Cardiac muscle cell (in vitro differentiated cells and primary cell): ENCODE data around the gene NEDD4. TPM values are rescaled to one million over a fixed set of nuclear protein-coding genes. Genes with fewer than 3 reads are reported as not detected.

Experiments
- DNase-seq, 2 donors: peaks; one replicate each; pipeline versions ENCODE4 v3.0.0 to v3.0.0-alpha.2; 2010 to 2017; ENCODE audit warnings: low read depth in 1 of 2, low spot score in 1 of 2
- H3K27ac ChIP-seq: fragments of 200-600 bp; sonication (generic); 2 replicates; pipeline ENCODE4 v1.5.1; 2016
- H3K27me3 ChIP-seq: fragments of 200-600 bp; sonication (generic); 2 replicates; pipeline ENCODE4 v1.6.0; 2016; ENCODE audit warnings: control low read depth
- H3K36me3 ChIP-seq: fragments of 200-600 bp; sonication (generic); 2 replicates; pipeline ENCODE4 v1.5.1; 2016; ENCODE audit warnings: control low read depth
- H3K4me1 ChIP-seq: fragments of 200-600 bp; sonication (generic); 2 replicates; pipeline ENCODE4 v1.8.1; 2017; ENCODE audit warnings: low read depth, mild to moderate bottlenecking, mixed run types
- H3K4me3 ChIP-seq: fragments of 200-600 bp; sonication (generic); 2 replicates; pipeline ENCODE4 v1.5.1; 2016; ENCODE audit warnings: mild to moderate bottlenecking
- H3K9me3 ChIP-seq: fragments of 200-600 bp; sonication (generic); 2 replicates; pipeline ENCODE4 v1.5.1; 2017; ENCODE audit warnings: low read depth, mild to moderate bottlenecking, control low read depth
- polyA plus RNA-seq: library from polyadenylated mRNA; unstranded; fragments of >200 nt; fragmentation: Nextera tagmentation; extraction: Ambion mirVana; gene quantifications from 2 replicates; pipeline ENCODE4 v1.2.1, GENCODE V29; 2016
- total RNA-seq: library from RNA; depleted of rRNA; stranded (reverse); fragments of >200 nt; gene quantifications from 2 replicates; pipeline ENCODE4 v1.2.3, GENCODE V29; 2016
- TF ChIP-seq, protein P1 (sequence below): IDR thresholded peaks from 2 replicates; pipeline ENCODE4 v1.5.1; 2012; ENCODE audit warnings: low read depth, mild to moderate bottlenecking, low read length

NEDD4 gene
- total RNA-seq, result 7.2 and 7.5 TPM in 2 replicates
- polyA plus RNA-seq, result 3.9 and 5.9 TPM in 2 replicates

DNA sequence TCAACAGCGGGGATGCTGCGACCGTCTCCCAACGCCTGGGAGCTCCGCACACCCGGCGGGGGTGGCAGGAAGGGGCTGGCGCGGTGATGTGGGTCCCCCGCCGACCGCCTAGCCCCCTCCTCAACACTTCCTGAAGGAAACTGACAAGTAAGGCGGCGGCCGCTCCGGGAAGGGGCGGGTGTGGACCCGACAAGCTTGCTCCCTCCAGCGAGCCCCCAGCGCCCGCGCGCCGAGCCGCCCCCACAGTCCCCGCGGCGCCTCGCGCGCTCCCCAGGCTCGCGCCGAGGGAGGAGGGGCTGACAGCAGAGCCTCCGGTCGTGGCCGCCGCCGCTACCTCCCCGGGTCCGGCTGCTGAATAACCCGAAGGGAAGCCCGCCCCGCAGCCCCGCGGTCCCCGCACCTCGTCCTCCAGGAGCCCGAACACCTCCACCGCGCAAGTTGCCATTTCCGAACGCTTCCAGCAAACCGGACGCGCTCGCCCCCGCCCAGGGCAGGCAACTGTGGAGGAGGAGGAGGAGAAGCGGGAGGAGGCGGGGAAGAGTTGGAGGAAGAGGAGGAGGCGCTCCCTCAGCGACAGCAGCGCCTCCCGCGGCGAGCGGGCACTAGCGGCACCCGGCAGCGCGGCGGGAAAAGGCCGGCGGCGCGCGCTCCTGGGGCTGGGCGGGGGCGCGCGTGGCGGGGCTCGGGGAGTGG, at the start of gene NEDD4:
NEDD4 (minus strand) TSS at position 502 of the 693 bp plus-strand sequence; CDS start at position 445, 57 bp downstream.
- Histone ChIP-seq H3K36me3 (no peaks in the 10 kb centered on the region), H3K27ac (peak within 1 kb of the TSS; percentile 67)

DNA sequence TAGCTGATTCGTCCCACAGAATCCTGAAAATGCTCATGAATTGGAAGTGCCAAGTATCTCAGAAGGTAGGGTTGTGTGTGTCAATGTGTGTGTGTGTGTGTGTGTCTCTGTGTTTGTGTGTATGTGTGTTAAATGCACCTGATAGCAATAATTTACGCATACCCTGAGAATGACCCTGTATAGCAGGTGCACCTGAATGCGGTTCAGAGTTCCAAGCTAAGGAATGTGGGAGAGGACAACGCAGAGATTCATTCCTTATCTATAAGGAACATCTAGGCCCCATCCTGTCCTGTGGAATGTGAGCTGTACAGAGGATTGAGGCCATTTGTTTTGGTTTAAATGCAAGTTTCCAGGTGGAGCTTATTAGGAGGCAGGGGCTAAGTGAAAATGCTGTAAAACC, 49.1 kb upstream of the NEDD4 start:
- Histone ChIP-seq H3K9me3 (no peaks in the 10 kb centered on the region), H3K36me3 (no peaks in the 10 kb centered on the region), H3K27ac (no peak overlapping the region), H3K4me3 (no peak overlapping the region), H3K27me3 (no peaks in the 10 kb centered on the region), H3K4me1 (no peaks in the 10 kb centered on the region)
- TF ChIP-seq, protein P1, sequence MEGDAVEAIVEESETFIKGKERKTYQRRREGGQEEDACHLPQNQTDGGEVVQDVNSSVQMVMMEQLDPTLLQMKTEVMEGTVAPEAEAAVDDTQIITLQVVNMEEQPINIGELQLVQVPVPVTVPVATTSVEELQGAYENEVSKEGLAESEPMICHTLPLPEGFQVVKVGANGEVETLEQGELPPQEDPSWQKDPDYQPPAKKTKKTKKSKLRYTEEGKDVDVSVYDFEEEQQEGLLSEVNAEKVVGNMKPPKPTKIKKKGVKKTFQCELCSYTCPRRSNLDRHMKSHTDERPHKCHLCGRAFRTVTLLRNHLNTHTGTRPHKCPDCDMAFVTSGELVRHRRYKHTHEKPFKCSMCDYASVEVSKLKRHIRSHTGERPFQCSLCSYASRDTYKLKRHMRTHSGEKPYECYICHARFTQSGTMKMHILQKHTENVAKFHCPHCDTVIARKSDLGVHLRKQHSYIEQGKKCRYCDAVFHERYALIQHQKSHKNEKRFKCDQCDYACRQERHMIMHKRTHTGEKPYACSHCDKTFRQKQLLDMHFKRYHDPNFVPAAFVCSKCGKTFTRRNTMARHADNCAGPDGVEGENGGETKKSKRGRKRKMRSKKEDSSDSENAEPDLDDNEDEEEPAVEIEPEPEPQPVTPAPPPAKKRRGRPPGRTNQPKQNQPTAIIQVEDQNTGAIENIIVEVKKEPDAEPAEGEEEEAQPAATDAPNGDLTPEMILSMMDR, result no peak
- DNase-seq, result no peak

More for the DNA sequence above, at the start of gene NEDD4:
- peak within 1 kb of the TSS; percentile 96 for H3K4me3 ChIP-seq
- DNase-seq, result peak; percentile 91 to 92
- peaks cover 6% of the 10 kb centered on the region for H3K4me1 ChIP-seq
- H3K27me3 ChIP-seq, result no peaks in the 10 kb centered on the region
- H3K9me3 ChIP-seq, result no peaks in the 10 kb centered on the region
- TF ChIP-seq, protein P1, result peak; percentile 50

DNA sequence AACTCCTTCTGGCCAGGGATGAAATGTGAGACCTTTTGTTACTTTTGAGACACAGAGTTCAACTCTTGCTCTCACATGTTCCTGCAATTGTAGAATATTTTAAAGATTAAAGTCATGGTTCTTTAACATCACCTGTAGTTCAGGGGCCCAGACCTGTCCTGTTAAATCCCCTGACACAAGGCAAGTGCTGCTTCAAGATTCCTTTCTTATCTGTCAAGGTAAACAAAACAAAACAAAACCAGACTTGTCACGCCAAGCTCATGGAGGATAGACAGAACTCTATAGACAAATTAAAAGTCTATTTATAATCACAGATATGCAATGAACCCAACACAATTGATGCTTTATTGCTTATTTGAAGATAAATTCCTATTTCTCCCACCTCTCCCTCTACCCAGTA, 48.6 kb upstream of the NEDD4 start:
- H3K27ac ChIP-seq, result no peak overlapping the region

DNA sequence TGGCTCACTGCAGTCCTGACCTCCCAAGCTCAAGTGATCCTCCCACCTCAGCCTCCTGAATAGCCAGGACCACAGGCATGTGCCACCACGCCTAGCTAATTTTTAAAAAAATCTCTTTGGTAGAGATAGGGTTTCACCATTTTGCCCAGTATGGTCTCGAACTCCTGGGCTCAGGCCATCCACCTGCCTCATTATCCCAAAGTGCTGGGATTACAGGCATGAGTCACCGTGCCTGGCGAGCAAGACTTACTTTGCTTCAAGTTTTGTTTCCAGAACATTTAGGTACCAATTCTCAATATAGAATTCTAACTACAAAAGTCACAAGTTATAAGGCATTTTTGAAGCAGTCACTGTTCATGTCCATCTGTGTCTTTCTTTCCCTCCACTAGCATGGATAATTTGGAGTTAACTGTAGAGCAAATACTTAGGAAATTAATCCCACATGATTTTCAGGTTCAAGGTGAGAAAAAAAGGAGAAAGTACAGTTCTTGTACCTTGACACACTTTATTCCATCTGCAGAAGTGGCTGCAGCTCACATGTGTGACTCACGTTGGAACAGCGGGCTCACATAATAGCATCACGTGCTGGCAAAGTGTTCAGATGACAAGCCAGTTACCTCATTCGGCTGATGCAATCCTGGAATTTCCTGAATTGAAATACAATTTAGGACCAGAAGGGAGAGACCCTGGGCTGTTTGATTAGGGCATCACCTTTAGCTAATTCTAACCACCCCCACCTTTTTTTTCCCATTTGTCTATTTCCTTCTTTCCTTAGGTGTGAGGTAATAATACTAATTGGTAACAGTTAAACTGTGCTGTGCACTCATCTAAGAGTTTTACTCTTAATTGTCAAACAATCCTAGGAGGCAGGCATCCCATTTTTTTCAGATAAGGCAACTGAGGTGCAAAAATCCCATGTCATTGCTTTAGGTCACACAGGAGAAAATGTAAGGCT, 46.9 kb upstream of the NEDD4 start:
- DNase-seq, result peak in 1 of 2 donors; percentile 96
- H3K27me3 ChIP-seq, result no peaks in the 10 kb centered on the region
- no peak overlapping the region for H3K4me3 ChIP-seq
- TF ChIP-seq, protein P1, result no peak
- no peaks in the 10 kb centered on the region for H3K9me3 ChIP-seq
- H3K27ac ChIP-seq, result no peak overlapping the region
- H3K36me3 ChIP-seq, result no peaks in the 10 kb centered on the region
- H3K4me1 ChIP-seq, result no peaks in the 10 kb centered on the region

More for the DNA sequence above, 48.6 kb upstream of the NEDD4 start:
- DNase-seq, result no peak
- Histone ChIP-seq H3K9me3 (no peaks in the 10 kb centered on the region), H3K36me3 (no peaks in the 10 kb centered on the region), H3K27me3 (no peaks in the 10 kb centered on the region), H3K4me3 (no peak overlapping the region), H3K4me1 (no peaks in the 10 kb centered on the region)
- TF ChIP-seq, protein P1, result no peak

DNA sequence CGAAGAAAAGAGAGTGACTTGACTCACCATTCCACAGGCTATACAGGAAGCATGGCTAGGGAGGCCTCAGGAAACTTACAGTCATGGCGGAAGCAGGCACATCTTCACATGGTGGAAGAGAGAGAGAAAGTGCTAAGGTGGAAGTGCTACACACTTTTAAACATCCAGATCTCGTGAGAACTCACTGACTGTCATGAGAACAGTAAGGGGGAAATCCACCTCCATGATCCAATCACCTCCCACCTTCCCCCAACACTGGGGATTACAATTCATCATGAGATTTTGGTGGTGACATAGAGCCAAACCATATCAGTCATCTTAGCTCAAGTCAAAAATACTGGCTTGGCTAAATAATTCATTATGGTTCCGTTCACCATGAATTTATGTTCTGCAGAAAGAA, 45.3 kb upstream of the NEDD4 start:
- Histone ChIP-seq H3K36me3 (no peaks in the 10 kb centered on the region), H3K27ac (no peak overlapping the region), H3K4me1 (no peaks in the 10 kb centered on the region), H3K27me3 (no peaks in the 10 kb centered on the region), H3K4me3 (no peak overlapping the region), H3K9me3 (no peaks in the 10 kb centered on the region)
- no peak for DNase-seq
- TF ChIP-seq, protein P1, result no peak
